Measurements from ENCODE around the gene ARPC2.
A peak's percentile ranks its signal among the peaks of the same experiment; 100 is the strongest.

ARPC2 gene

GRCh38 chr2:218180467-218181114 lies 36.4 kb upstream of the ARPC2 start:
- no peak overlapping the region for H3K4me3 ChIP-seq (ENCODE audit: low read length)
- TF ChIP-seq CTCF (conservative IDR thresholded peaks at IDR 0.05; ENCODE audit: low read depth, low read length), result no peak
- no peak for DNase-seq (ENCODE audit: low read depth)

GRCh38 chr2:218184331-218184730 lies 32.7 kb upstream of the ARPC2 start:
- DNase-seq (ENCODE audit: low read depth), result no peak
- TF ChIP-seq CTCF (conservative IDR thresholded peaks at IDR 0.05; ENCODE audit: low read depth, low read length), result no peak
- H3K4me3 ChIP-seq (ENCODE audit: low read length), result no peak overlapping the region

- H3K4me3 ChIP-seq (ENCODE audit: low read length), result no peak overlapping the region
- peak; percentile 84 for TF ChIP-seq CTCF (conservative IDR thresholded peaks at IDR 0.05; ENCODE audit: low read depth, low read length)
- DNase-seq (ENCODE audit: low read depth), result no peak
Measured at GRCh38 chr2:218186355-218186766, 30.6 kb upstream of the ARPC2 start.

- DNase-seq (ENCODE audit: low read depth), result no peak
- TF ChIP-seq CTCF (conservative IDR thresholded peaks at IDR 0.05; ENCODE audit: low read depth, low read length), result no peak
- H3K4me3 ChIP-seq (ENCODE audit: low read length), result no peak overlapping the region
Measured at GRCh38 chr2:218186876-218187275, 30.1 kb upstream of the ARPC2 start.

- DNase-seq (ENCODE audit: low read depth), result no peak
- no peak for TF ChIP-seq CTCF (conservative IDR thresholded peaks at IDR 0.05; ENCODE audit: low read depth, low read length)
- no peak overlapping the region for H3K4me3 ChIP-seq (ENCODE audit: low read length)
Measured at GRCh38 chr2:218187296-218188015, 29.5 kb upstream of the ARPC2 start.

GRCh38 chr2:218188528-218188927 lies 28.5 kb upstream of the ARPC2 start:
- DNase-seq (ENCODE audit: low read depth), result no peak
- TF ChIP-seq CTCF (conservative IDR thresholded peaks at IDR 0.05; ENCODE audit: low read depth, low read length), result no peak
- H3K4me3 ChIP-seq (ENCODE audit: low read length), result no peak overlapping the region

GRCh38 chr2:218192902-218193430 lies 24.0 kb upstream of the ARPC2 start:
- no peak for TF ChIP-seq CTCF (conservative IDR thresholded peaks at IDR 0.05; ENCODE audit: low read depth, low read length)
- DNase-seq (ENCODE audit: low read depth), result no peak
- H3K4me3 ChIP-seq (ENCODE audit: low read length), result no peak overlapping the region

Data from retinal pigment epithelial cell (primary cell).